ENCODE results near the gene LCA5.
"Not testable (repeated sequence)": the region's sequence is repeated elsewhere in the genome, so short reads cannot be mapped to it uniquely, and the experiment has no call there.

Gene LCA5

GRCh38 chr6:79463621-79464050, 73.6 kb downstream of the LCA5 start:
- DNase-seq = no peak

GRCh38 chr6:79461205-79461604, 76.0 kb downstream of the LCA5 start:
- DNase-seq = no peak

GRCh38 chr6:79455446-79455845, 81.8 kb downstream of the LCA5 start:
- no peak for DNase-seq

GRCh38 chr6:79453558-79454042, 83.6 kb downstream of the LCA5 start:
- DNase-seq = no peak

GRCh38 chr6:79450984-79451383, 86.2 kb downstream of the LCA5 start:
- no peak for DNase-seq

- no peak for DNase-seq
Observed at GRCh38 chr6:79446006-79446405, 91.2 kb downstream of the LCA5 start.

- not testable (repeated sequence) for DNase-seq
Observed at GRCh38 chr6:79443876-79444275, 93.4 kb downstream of the LCA5 start.

- DNase-seq = no peak
Observed at GRCh38 chr6:79441192-79441591, 96.0 kb downstream of the LCA5 start.

- no peak for DNase-seq
Observed at GRCh38 chr6:79440598-79440997, 96.6 kb downstream of the LCA5 start.

GRCh38 chr6:79438030-79438429, 99.2 kb downstream of the LCA5 start:
- DNase-seq = no peak

- no peak for DNase-seq
Observed at GRCh38 chr6:79436241-79436640, 101.0 kb downstream of the LCA5 start.

GRCh38 chr6:79435746-79436145, 101.5 kb downstream of the LCA5 start:
- DNase-seq = no peak
